Measurements from ENCODE around the gene ZNF667. TPM values are rescaled to one million over a fixed set of nuclear protein-coding genes. Genes with fewer than 3 reads are reported as not detected.
A peak's percentile ranks its signal among the peaks of the same experiment; 100 is the strongest.

The ZNF667 gene
- 2.7 TPM for polyA plus RNA-seq (2013, experiment 1 of 2)
- 2.3 TPM for polyA plus RNA-seq (2013, experiment 2 of 2)

DNA sequence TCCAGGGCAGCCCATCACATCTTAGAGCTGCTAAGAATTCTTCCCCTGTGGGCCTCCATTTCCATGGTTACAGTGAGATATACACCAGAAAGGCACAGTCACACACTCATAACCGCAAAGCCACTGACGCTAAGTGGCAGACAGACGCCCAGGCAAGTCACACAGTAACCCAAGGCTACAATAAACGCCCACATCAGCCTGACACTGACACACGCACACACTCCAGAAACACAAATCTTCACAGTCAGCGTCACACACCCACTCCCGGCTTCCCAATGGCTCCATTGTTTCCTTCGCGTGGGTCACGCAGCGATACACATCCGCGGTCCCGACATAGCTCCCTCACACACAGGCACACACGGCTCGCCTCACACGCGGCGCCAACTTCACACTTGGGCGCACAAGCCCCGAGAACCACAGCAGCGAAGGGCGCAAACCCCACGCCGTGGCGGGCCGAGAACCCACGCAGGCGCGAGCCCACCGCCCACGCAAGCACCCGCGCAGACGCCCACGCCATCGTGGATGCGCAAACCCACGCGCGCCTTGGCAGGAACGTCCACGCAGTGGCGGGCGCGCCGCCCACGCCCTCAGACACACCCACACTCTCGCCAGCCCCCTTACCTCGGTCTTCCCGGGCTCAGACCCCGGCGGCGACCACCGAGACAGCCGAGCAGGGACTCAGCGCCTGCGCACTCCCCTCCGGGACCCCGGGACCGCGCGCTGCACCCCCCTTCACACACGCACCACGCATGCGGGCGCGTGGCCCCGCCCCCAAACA is at the start of gene ZNF667:
ZNF667 (minus strand) TSS at position 695 of the 778 bp plus-strand sequence. CDS start 14,975 bp downstream, outside the sequence.
- H2AK5ac ChIP-seq (ENCODE audit: low read length, severe bottlenecking): no peak within 1 kb of the TSS
- peak; percentile 94 for DNase-seq
- 2% methylated on average over 58 of the region's 69 CpGs for whole genome bisulfite sequencing
- peak within 1 kb of the TSS; percentile 95 to 96 for H3K18ac ChIP-seq (ENCODE audit: low read depth in 1 of 2, low read length in 2 of 2)
- peak within 1 kb of the TSS; percentile 94 for H4K8ac ChIP-seq (ENCODE audit: low read length)
- H3K9ac ChIP-seq (ENCODE audit: low read length): peak within 1 kb of the TSS; percentile 93
- peak within 1 kb of the TSS; percentile 30 for H2BK15ac ChIP-seq (ENCODE audit: low read depth, poor library complexity, severe bottlenecking)
- H3K9me3 ChIP-seq (ENCODE audit: control insufficient read depth, low read length): peaks cover 35% of the 10 kb centered on the region
- H3K79me1 ChIP-seq (replicated peaks; ENCODE audit: low read length, poor library complexity, severe bottlenecking): peaks cover 50% of the 10 kb centered on the region
- peak within 1 kb of the TSS; percentile 4 to 39 for H3K14ac ChIP-seq (ENCODE audit: low read length in 2 of 2)
- H3K23ac ChIP-seq (ENCODE audit: low read length in 2 of 2): peak within 1 kb of the TSS; percentile 20 to 96
- peak within 1 kb of the TSS; percentile 90 to 100 for H3K4me3 ChIP-seq (ENCODE audit: insufficient read depth in 1 of 2, low read depth in 1 of 2, low read length in 2 of 2)
- no peaks in the 10 kb centered on the region for H3K27me3 ChIP-seq (ENCODE audit: control insufficient read depth in 1 of 2, insufficient read depth in 1 of 2, low read length in 2 of 2)
- H3K4ac ChIP-seq (ENCODE audit: low read depth in 1 of 2, low read length in 2 of 2): peak within 1 kb of the TSS; percentile 68 to 77
- H2BK12ac ChIP-seq (ENCODE audit: low read length in 2 of 2): peak within 1 kb of the TSS; percentile 49 to 65
- H2BK5ac ChIP-seq (ENCODE audit: low read depth, low read length, poor library complexity, severe bottlenecking): peak within 1 kb of the TSS; percentile 74
- H3K27ac ChIP-seq (ENCODE audit: low read length, poor library complexity, severe bottlenecking): peak within 1 kb of the TSS; percentile 85
- peak within 1 kb of the TSS; percentile 97 for H4K91ac ChIP-seq (ENCODE audit: low read length)
- peak within 1 kb of the TSS; percentile 89 for H3K4me2 ChIP-seq (ENCODE audit: low read length, poor library complexity, severe bottlenecking)
- no peak within 1 kb of the TSS for H2BK120ac ChIP-seq (ENCODE audit: low read depth, low read length)
- H2AFZ ChIP-seq (ENCODE audit: low read depth, low read length): peak within 1 kb of the TSS; percentile 96
- peaks cover 14% of the 10 kb centered on the region for H3K4me1 ChIP-seq (ENCODE audit: control insufficient read depth, insufficient read depth, low read depth, low read length)
- peaks cover 0 to 15% of the 10 kb centered on the region in 2 experiments for H3K36me3 ChIP-seq (ENCODE audit: control insufficient read depth in 1 of 2, insufficient read depth in 2 of 2, low read depth in 1 of 2, low read length in 2 of 2)

DNA sequence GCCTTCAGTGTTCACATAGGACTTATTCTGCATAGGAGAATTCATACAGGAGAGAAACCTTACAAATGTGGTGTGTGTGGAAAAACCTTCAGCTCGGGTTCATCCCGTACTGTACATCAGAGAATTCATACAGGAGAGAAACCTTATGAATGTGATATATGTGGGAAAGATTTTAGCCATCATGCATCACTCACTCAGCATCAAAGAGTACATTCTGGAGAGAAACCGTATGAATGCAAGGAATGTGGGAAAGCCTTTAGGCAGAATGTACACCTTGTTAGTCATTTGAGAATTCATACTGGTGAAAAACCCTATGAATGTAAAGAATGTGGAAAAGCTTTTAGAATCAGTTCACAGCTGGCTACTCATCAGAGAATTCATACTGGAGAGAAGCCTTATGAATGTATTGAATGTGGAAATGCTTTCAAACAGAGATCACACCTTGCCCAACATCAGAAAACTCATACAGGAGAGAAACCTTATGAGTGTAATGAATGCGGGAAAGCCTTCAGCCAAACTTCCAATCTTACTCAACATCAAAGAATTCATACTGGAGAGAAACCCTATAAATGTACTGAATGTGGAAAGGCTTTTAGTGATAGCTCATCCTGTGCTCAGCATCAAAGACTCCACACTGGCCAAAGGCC is 48.2 kb upstream of the ZNF667 start:
- H3K4ac ChIP-seq (ENCODE audit: low read depth in 1 of 2, low read length in 2 of 2): no peak overlapping the region
- whole genome bisulfite sequencing: 78% methylated on average over 1 of the region's 4 CpGs

GRCh38 chr19:56508290-56508778 is 31.2 kb upstream of the ZNF667 start:
- Histone ChIP-seq H2AFZ (ENCODE audit: low read depth, low read length) (peak overlapping the region; percentile 74), H2BK15ac (ENCODE audit: low read depth, poor library complexity, severe bottlenecking) (no peak overlapping the region), H4K8ac (ENCODE audit: low read length) (peak overlapping the region; percentile 33), H3K14ac (ENCODE audit: low read length in 2 of 2) (peak overlapping the region in 1 of 2 experiments; percentile 57), H3K36me3 (ENCODE audit: control insufficient read depth in 1 of 2, insufficient read depth in 2 of 2, low read depth in 1 of 2, low read length in 2 of 2) (peaks cover 0 to 8% of the 10 kb centered on the region in 2 experiments), H3K18ac (ENCODE audit: low read depth in 1 of 2, low read length in 2 of 2) (peak overlapping the region in 1 of 2 experiments; percentile 69), H2AK5ac (ENCODE audit: low read length, severe bottlenecking) (no peak overlapping the region), H2BK5ac (ENCODE audit: low read depth, low read length, poor library complexity, severe bottlenecking) (no peak overlapping the region), H3K4me2 (ENCODE audit: low read length, poor library complexity, severe bottlenecking) (peak overlapping the region; percentile 62), H3K9ac (ENCODE audit: low read length) (peak overlapping the region; percentile 96), H3K4ac (ENCODE audit: low read depth in 1 of 2, low read length in 2 of 2) (no peak overlapping the region), H3K23ac (ENCODE audit: low read length in 2 of 2) (peak overlapping the region in 1 of 2 experiments; percentile 9), H4K91ac (ENCODE audit: low read length) (no peak overlapping the region), H3K4me1 (ENCODE audit: control insufficient read depth, insufficient read depth, low read depth, low read length) (peaks cover 5% of the 10 kb centered on the region), H3K27ac (ENCODE audit: low read length, poor library complexity, severe bottlenecking) (no peak overlapping the region), H3K79me1 (replicated peaks; ENCODE audit: low read length, poor library complexity, severe bottlenecking) (no peaks in the 10 kb centered on the region), H3K4me3 (ENCODE audit: insufficient read depth in 1 of 2, low read depth in 1 of 2, low read length in 2 of 2) (peak overlapping the region; percentile 74 to 96), H2BK12ac (ENCODE audit: low read length in 2 of 2) (no peak overlapping the region), H3K27me3 (ENCODE audit: control insufficient read depth in 1 of 2, insufficient read depth in 1 of 2, low read length in 2 of 2) (no peaks in the 10 kb centered on the region), H3K9me3 (ENCODE audit: control insufficient read depth, low read length) (peaks cover 40% of the 10 kb centered on the region), H2BK120ac (ENCODE audit: low read depth, low read length) (no peak overlapping the region)
- DNase-seq: no peak
- WGBS: 12% methylated on average over 17 of the region's 17 CpGs

More for the DNA sequence above, 48.2 kb upstream of the ZNF667 start:
- Histone ChIP-seq H3K14ac (ENCODE audit: low read length in 2 of 2) (no peak overlapping the region), H4K8ac (ENCODE audit: low read length) (no peak overlapping the region), H2AFZ (ENCODE audit: low read depth, low read length) (no peak overlapping the region), H3K4me2 (ENCODE audit: low read length, poor library complexity, severe bottlenecking) (no peak overlapping the region), H4K91ac (ENCODE audit: low read length) (no peak overlapping the region), H3K23ac (ENCODE audit: low read length in 2 of 2) (no peak overlapping the region), H3K18ac (ENCODE audit: low read depth in 1 of 2, low read length in 2 of 2) (no peak overlapping the region), H3K9me3 (ENCODE audit: control insufficient read depth, low read length) (peaks cover 98% of the 10 kb centered on the region), H3K27ac (ENCODE audit: low read length, poor library complexity, severe bottlenecking) (no peak overlapping the region), H3K4me3 (ENCODE audit: insufficient read depth in 1 of 2, low read depth in 1 of 2, low read length in 2 of 2) (peak overlapping the region in 1 of 2 experiments; percentile 65), H3K36me3 (ENCODE audit: control insufficient read depth in 1 of 2, insufficient read depth in 2 of 2, low read depth in 1 of 2, low read length in 2 of 2) (peaks cover 0 to 25% of the 10 kb centered on the region in 2 experiments), H3K27me3 (ENCODE audit: control insufficient read depth in 1 of 2, insufficient read depth in 1 of 2, low read length in 2 of 2) (no peaks in the 10 kb centered on the region), H3K79me1 (replicated peaks; ENCODE audit: low read length, poor library complexity, severe bottlenecking) (no peaks in the 10 kb centered on the region), H2BK15ac (ENCODE audit: low read depth, poor library complexity, severe bottlenecking) (no peak overlapping the region), H2BK5ac (ENCODE audit: low read depth, low read length, poor library complexity, severe bottlenecking) (no peak overlapping the region), H3K9ac (ENCODE audit: low read length) (no peak overlapping the region), H2BK120ac (ENCODE audit: low read depth, low read length) (no peak overlapping the region), H2BK12ac (ENCODE audit: low read length in 2 of 2) (no peak overlapping the region), H3K4me1 (ENCODE audit: control insufficient read depth, insufficient read depth, low read depth, low read length) (no peaks in the 10 kb centered on the region), H2AK5ac (ENCODE audit: low read length, severe bottlenecking) (no peak overlapping the region)
- no peak for DNase-seq
